Forelimb muscle (tissue), 1 donor: ENCODE data around the gene KLK4. TPM values are rescaled to one million over a fixed set of nuclear protein-coding genes. Genes with fewer than 3 reads are reported as not detected.

Experiments
- DNase-seq: peaks from one replicate; pipeline ENCODE4 v3.0.0-alpha.2; 2013; ENCODE audit warnings: low read depth
- polyA plus RNA-seq: library from polyadenylated mRNA; unstranded; fragments of 120-200 nt; gene quantifications from one replicate; pipeline ENCODE4 v1.2.1, GENCODE V29; 2013; ENCODE audit not compliant: insufficient read length

The KLK4 gene
- polyA plus RNA-seq, 1 donor, result not detected

- no peak for DNase-seq
These were observed 32.3 kb downstream of the KLK4 start for GRCh38 chr19:50878851-50879250.

GRCh38 chr19:50877338-50877737, 33.9 kb downstream of the KLK4 start:
- DNase-seq, result no peak

- DNase-seq, result no peak
These were observed 34.7 kb downstream of the KLK4 start for GRCh38 chr19:50876456-50876855.

- DNase-seq, result no peak
These were observed 35.3 kb downstream of the KLK4 start for GRCh38 chr19:50875795-50876422.

- no peak for DNase-seq
These were observed 37.0 kb downstream of the KLK4 start for GRCh38 chr19:50874211-50874610.

- DNase-seq, result no peak
These were observed 38.1 kb downstream of the KLK4 start, which contains the start of gene KLK2 for GRCh38 chr19:50873056-50873455. TSS of gene KLK2 (plus strand) at chr19:50873439. CDS start at chr19:50873474, 35 bp downstream.

- no peak for DNase-seq
These were observed 40.6 kb downstream of the KLK4 start for GRCh38 chr19:50870417-50871089.

- no peak for DNase-seq
These were observed 41.7 kb downstream of the KLK4 start for GRCh38 chr19:50869479-50869878.

- no peak for DNase-seq
These were observed 49.5 kb downstream of the KLK4 start for GRCh38 chr19:50861496-50862286.

GRCh38 chr19:50861010-50861409, 50.2 kb downstream of the KLK4 start:
- DNase-seq, result no peak

GRCh38 chr19:50859849-50860248, 51.3 kb downstream of the KLK4 start:
- no peak for DNase-seq

GRCh38 chr19:50858886-50859285, 52.3 kb downstream of the KLK4 start:
- no peak for DNase-seq

GRCh38 chr19:50857366-50857765, 53.8 kb downstream of the KLK4 start:
- DNase-seq, result no peak

Other genes starting within 250 kb of the KLK4 start
- 44.4 TPM for gene SHANK1, start 191.6 kb downstream of the KLK4 start, polyA plus RNA-seq
- gene CLEC11A, start 188.0 kb downstream of the KLK4 start, polyA plus RNA-seq, result 24.4 TPM
- gene GPR32, start 140.9 kb downstream of the KLK4 start, polyA plus RNA-seq, result not detected
- not detected for gene ACP4, start 121.0 kb downstream of the KLK4 start, polyA plus RNA-seq
- 0.56 TPM for gene KLK1, start 87.6 kb downstream of the KLK4 start, polyA plus RNA-seq
- gene KLK15, start 77.8 kb downstream of the KLK4 start, polyA plus RNA-seq, result not detected
- not detected for gene KLK3, start 56.5 kb downstream of the KLK4 start, polyA plus RNA-seq
- gene KLK2, start 38.0 kb downstream of the KLK4 start, polyA plus RNA-seq, result 0.40 TPM
- not detected for gene KLK5, start 41.6 kb upstream of the KLK4 start, polyA plus RNA-seq
- gene KLK6, start 58.2 kb upstream of the KLK4 start, polyA plus RNA-seq, result 0.10 TPM
- not detected for gene KLK7, start 72.5 kb upstream of the KLK4 start, polyA plus RNA-seq
- gene KLK8, start 90.2 kb upstream of the KLK4 start, polyA plus RNA-seq, result not detected
- gene KLK10, start 108.3 kb upstream of the KLK4 start, polyA plus RNA-seq, result 0.18 TPM
- not detected for gene KLK11, start 115.2 kb upstream of the KLK4 start, polyA plus RNA-seq
- gene KLK12, start 123.6 kb upstream of the KLK4 start, polyA plus RNA-seq, result not detected
- not detected for gene KLK13, start 153.7 kb upstream of the KLK4 start, polyA plus RNA-seq
- 0.34 TPM for gene KLK14, start 171.5 kb upstream of the KLK4 start, polyA plus RNA-seq
- 2.4 TPM for gene CTU1, start 197.0 kb upstream of the KLK4 start, polyA plus RNA-seq
- gene SIGLEC9, start 213.5 kb upstream of the KLK4 start, polyA plus RNA-seq, result 0.65 TPM
- gene SIGLEC7, start 230.9 kb upstream of the KLK4 start, polyA plus RNA-seq, result 0.37 TPM